Astrocyte (in vitro differentiated cells and primary cell): Measurements from ENCODE around the gene CMIP. TPM values are rescaled to one million over a fixed set of nuclear protein-coding genes. Genes with fewer than 3 reads are reported as not detected.

Source experiments
- DNase-seq: peaks from one replicate; pipeline ENCODE4 v3.0.0-alpha.2; 2010; ENCODE audit warnings: low read depth
- FAIRE-seq: peaks from 2 replicates; lab custom pipeline; 2011; peaks lifted over from hg19 to GRCh38; lab: Jason Lieb, UNC
- H2AFZ ChIP-seq: 2 replicates; pipeline ENCODE4 v1.6.0; 2012; ENCODE audit warnings: low read depth, low read length, inconsistent platforms
- H3K27ac ChIP-seq: 2 replicates; pipeline ENCODE4 v1.5.1; 2011; ENCODE audit warnings: low read depth, low read length, inconsistent platforms
- H3K27me3 ChIP-seq: 2 replicates; pipeline ENCODE4 v1.6.0; 2011; ENCODE audit warnings: low read length, inconsistent platforms; ENCODE audit not compliant: insufficient read depth
- H3K36me3 ChIP-seq: 2 replicates; pipeline ENCODE4 v1.5.1; 2011; ENCODE audit warnings: low read length, inconsistent platforms; ENCODE audit not compliant: insufficient read depth
- H3K4me1 ChIP-seq: 2 replicates; pipeline ENCODE4 v1.5.1; 2011; ENCODE audit warnings: low read length, inconsistent platforms; ENCODE audit not compliant: insufficient read depth
- H3K4me2 ChIP-seq: 2 replicates; pipeline ENCODE4 v1.6.0; 2012; ENCODE audit warnings: low read length, inconsistent platforms
- H3K4me3 ChIP-seq: 2 replicates; pipeline ENCODE4 v1.5.1; 2011; ENCODE audit warnings: low read depth, mild to moderate bottlenecking, low read length, inconsistent platforms; ENCODE audit not compliant: insufficient read depth
- H3K79me2 ChIP-seq: 2 replicates; pipeline ENCODE4 v1.6.0; 2012; ENCODE audit warnings: mild to moderate bottlenecking, low read length, inconsistent platforms; ENCODE audit not compliant: insufficient read depth
- H3K9ac ChIP-seq: 2 replicates; pipeline ENCODE4 v1.6.0; 2012; ENCODE audit warnings: mild to moderate bottlenecking, low read length, inconsistent platforms
- H3K9me3 ChIP-seq: 2 replicates; pipeline ENCODE4 v1.5.1; 2012; ENCODE audit warnings: low read depth, mild to moderate bottlenecking, low read length, inconsistent platforms; ENCODE audit not compliant: insufficient read depth
- H4K20me1 ChIP-seq: 2 replicates; pipeline ENCODE4 v1.6.0; 2012; ENCODE audit warnings: low read length, inconsistent platforms; ENCODE audit not compliant: insufficient read depth
- H3K27ac Mint-ChIP-seq: one replicate; pipeline ENCODE4 v1.8.0; 2021; ENCODE audit warnings: mild to moderate bottlenecking, mixed read lengths; ENCODE audit not compliant: unreplicated experiment
- H3K27me3 Mint-ChIP-seq: one replicate; pipeline ENCODE4 v1.8.0; 2021; ENCODE audit warnings: low read depth, mixed read lengths; ENCODE audit not compliant: unreplicated experiment
- H3K36me3 Mint-ChIP-seq: one replicate; pipeline ENCODE4 v1.8.0; 2021; ENCODE audit warnings: low read depth, mixed read lengths; ENCODE audit not compliant: unreplicated experiment
- H3K4me1 Mint-ChIP-seq: one replicate; pipeline ENCODE4 v1.8.0; 2021; ENCODE audit warnings: low read depth, mixed read lengths; ENCODE audit not compliant: unreplicated experiment
- H3K4me3 Mint-ChIP-seq: one replicate; pipeline ENCODE4 v1.8.0; 2021; ENCODE audit warnings: mild to moderate bottlenecking, moderate library complexity, mixed read lengths; ENCODE audit not compliant: unreplicated experiment
- H3K9me3 Mint-ChIP-seq: one replicate; pipeline ENCODE4 v1.8.0; 2021; ENCODE audit warnings: mild to moderate bottlenecking, mixed read lengths; ENCODE audit not compliant: unreplicated experiment
- CTCF ChIP-seq: IDR thresholded peaks from 2 replicates; pipeline ENCODE4 v1.5.1; 2011; ENCODE audit warnings: low read depth, mild to moderate bottlenecking, inconsistent platforms, low read length, moderate library complexity; ENCODE audit not compliant: insufficient read depth
- EZH2 ChIP-seq: IDR thresholded peaks from 2 replicates; pipeline ENCODE4 v1.6.1; 2012; ENCODE audit warnings: mild to moderate bottlenecking, low read length, inconsistent platforms; ENCODE audit not compliant: insufficient read depth
- total RNA-seq: library from RNA; stranded (reverse); gene quantifications from 2 replicates; pipeline ENCODE4 v1.2.1, GENCODE V29; 2021

The CMIP gene
- total RNA-seq, 1 donor from 2014 or later = 71.5 TPM

GRCh38 chr16:81417210-81417609 lies 27.4 kb upstream of the CMIP start:
- Mint-ChIP-seq H3K4me3 (no peak overlapping the region), H3K27ac (no peak overlapping the region), H3K27me3 (peaks cover 10% of the 10 kb centered on the region), H3K36me3 (peaks cover 2% of the 10 kb centered on the region), H3K4me1 (peaks cover 3% of the 10 kb centered on the region), H3K9me3 (peaks cover 5% of the 10 kb centered on the region)
- H3K4me1 ChIP-seq = peaks cover 2% of the 10 kb centered on the region
- no peak overlapping the region for H3K27ac ChIP-seq
- H3K9me3 ChIP-seq = no peaks in the 10 kb centered on the region
- no peaks in the 10 kb centered on the region for H3K36me3 ChIP-seq
- H3K9ac ChIP-seq = no peak overlapping the region
- no peak overlapping the region for H2AFZ ChIP-seq
- TF ChIP-seq EZH2 (no peak), CTCF (no peak)
- DNase-seq = no peak
- FAIRE-seq = no peak
- H3K4me2 ChIP-seq = no peak overlapping the region
- no peak overlapping the region for H3K4me3 ChIP-seq
- no peaks in the 10 kb centered on the region for H3K27me3 ChIP-seq
- no peaks in the 10 kb centered on the region for H4K20me1 ChIP-seq
- no peaks in the 10 kb centered on the region for H3K79me2 ChIP-seq

GRCh38 chr16:81419806-81420205 lies 24.8 kb upstream of the CMIP start:
- no peak overlapping the region for H3K4me2 ChIP-seq
- no peaks in the 10 kb centered on the region for H4K20me1 ChIP-seq
- no peaks in the 10 kb centered on the region for H3K27me3 ChIP-seq
- Mint-ChIP-seq H3K4me1 (no peaks in the 10 kb centered on the region), H3K9me3 (peaks cover 9% of the 10 kb centered on the region), H3K4me3 (no peak overlapping the region), H3K27ac (no peak overlapping the region), H3K36me3 (peaks cover 2% of the 10 kb centered on the region), H3K27me3 (peaks cover 5% of the 10 kb centered on the region)
- TF ChIP-seq CTCF (no peak), EZH2 (no peak)
- H3K4me3 ChIP-seq = no peak overlapping the region
- no peaks in the 10 kb centered on the region for H3K36me3 ChIP-seq
- no peak for DNase-seq
- H3K27ac ChIP-seq = no peak overlapping the region
- no peaks in the 10 kb centered on the region for H3K9me3 ChIP-seq
- H3K4me1 ChIP-seq = peaks cover 2% of the 10 kb centered on the region
- no peaks in the 10 kb centered on the region for H3K79me2 ChIP-seq
- H2AFZ ChIP-seq = no peak overlapping the region
- H3K9ac ChIP-seq = no peak overlapping the region
- no peak for FAIRE-seq

GRCh38 chr16:81421126-81421525 lies 23.5 kb upstream of the CMIP start:
- Histone ChIP-seq H3K9me3 (no peaks in the 10 kb centered on the region), H3K4me1 (no peaks in the 10 kb centered on the region), H4K20me1 (no peaks in the 10 kb centered on the region), H2AFZ (no peak overlapping the region), H3K4me3 (no peak overlapping the region), H3K27ac (no peak overlapping the region), H3K9ac (no peak overlapping the region), H3K4me2 (no peak overlapping the region), H3K36me3 (no peaks in the 10 kb centered on the region), H3K27me3 (no peaks in the 10 kb centered on the region), H3K79me2 (no peaks in the 10 kb centered on the region)
- Mint-ChIP-seq H3K27me3 (peaks cover 5% of the 10 kb centered on the region), H3K4me1 (no peaks in the 10 kb centered on the region), H3K9me3 (peaks cover 9% of the 10 kb centered on the region), H3K27ac (no peak overlapping the region), H3K4me3 (no peak overlapping the region), H3K36me3 (peaks cover 2% of the 10 kb centered on the region)
- DNase-seq (no peak), FAIRE-seq (no peak)
- TF ChIP-seq CTCF (no peak), EZH2 (no peak)
